T47D (cell line): ENCODE measurements around the gene TUBB1.
A peak's percentile ranks its signal among the peaks of the same experiment; 100 is the strongest.

Source experiments
- DNase-seq, 2 experiments: peaks; one replicate each; pipeline versions ENCODE4 v3.0.0 to v3.0.0-alpha.2; 2011 to 2012; ENCODE audit warnings: low read depth in 1 of 2, low spot score in 1 of 2
- JUND ChIP-seq: IDR thresholded peaks from 2 replicates; pipeline ENCODE4 v1.6.1; 2012; ENCODE audit warnings: low read depth
- in situ Hi-C: cut with HindIII; loops from 2 replicates; pipeline ENCODE4 v1.10.0; 2016; ENCODE audit warnings: low sequenced_read_pairs, low pct_unique_long_range_greater_than_20kb

TUBB1 gene

DNA sequence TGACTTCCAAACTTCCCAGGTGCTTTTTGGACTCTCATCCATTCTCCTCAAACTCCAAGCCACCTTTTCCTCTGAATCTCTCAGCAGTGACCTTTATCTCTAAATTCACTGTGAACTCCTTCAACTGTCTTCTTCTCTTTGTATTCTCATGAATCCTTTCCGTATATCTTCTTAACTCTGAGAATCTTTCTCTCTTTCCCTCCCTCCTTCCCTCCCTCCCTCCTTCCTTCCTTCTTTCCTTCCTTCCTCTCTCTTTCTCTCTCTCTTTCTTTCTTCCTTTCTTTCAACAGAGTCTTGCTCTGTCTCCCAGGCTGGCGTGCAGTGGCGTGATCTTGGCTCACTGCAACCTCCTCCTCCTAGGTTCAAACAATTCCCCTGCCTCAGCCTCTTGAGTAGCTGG, 27.6 kb downstream of the TUBB1 start:
- no peak for DNase-seq
- no peak for TF ChIP-seq JUND
- in situ Hi-C loops, result no loop called here

GRCh38 chr20:59047938-59048680, 28.9 kb downstream of the TUBB1 start:
- DNase-seq, result no peak
- in situ Hi-C loops, result no loop called here
- TF ChIP-seq JUND, result no peak

- DNase-seq, result no peak
- TF ChIP-seq JUND, result no peak
- in situ Hi-C loops, result no loop called here
Measured at GRCh38 chr20:59048681-59049030, 29.4 kb downstream of the TUBB1 start.

- no peak for TF ChIP-seq JUND
- DNase-seq, result no peak
- in situ Hi-C loops, result no loop called here
Measured at GRCh38 chr20:59050437-59050836, 31.2 kb downstream of the TUBB1 start.

DNA sequence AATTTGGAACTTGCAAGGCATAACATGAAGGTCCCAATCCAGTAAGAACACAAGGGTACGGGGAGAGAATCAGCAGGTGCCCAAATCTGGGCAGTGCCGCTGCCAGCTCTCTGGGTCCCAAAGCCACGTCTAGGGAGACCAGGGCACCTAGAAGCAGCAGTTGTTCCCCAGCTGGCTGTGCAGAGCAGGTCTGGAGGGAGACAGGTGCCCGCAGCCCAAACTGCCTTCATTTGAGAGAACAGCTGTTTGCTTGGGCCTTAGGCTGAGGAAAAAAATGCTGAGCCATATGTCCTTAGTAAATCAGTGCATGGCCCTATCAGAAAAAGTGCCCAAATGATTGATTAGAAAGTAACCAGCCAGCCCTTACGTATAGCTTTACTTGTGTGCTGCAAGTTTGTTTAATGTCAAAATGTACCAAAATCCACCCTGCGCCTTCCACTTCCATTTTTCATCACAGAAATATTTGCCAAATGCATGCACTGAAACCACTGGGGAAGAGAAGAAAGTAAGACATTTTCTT, 32.5 kb downstream of the TUBB1 start:
- in situ Hi-C loops, result no loop called here
- DNase-seq, result no peak

GRCh38 chr20:59055302-59055701, 36.1 kb downstream of the TUBB1 start:
- peak in 1 of 2 experiments; percentile 22 for DNase-seq
- in situ Hi-C loops, result no loop called here
- no peak for TF ChIP-seq JUND

More for the DNA sequence above, 32.5 kb downstream of the TUBB1 start:
- no peak for TF ChIP-seq JUND

DNA sequence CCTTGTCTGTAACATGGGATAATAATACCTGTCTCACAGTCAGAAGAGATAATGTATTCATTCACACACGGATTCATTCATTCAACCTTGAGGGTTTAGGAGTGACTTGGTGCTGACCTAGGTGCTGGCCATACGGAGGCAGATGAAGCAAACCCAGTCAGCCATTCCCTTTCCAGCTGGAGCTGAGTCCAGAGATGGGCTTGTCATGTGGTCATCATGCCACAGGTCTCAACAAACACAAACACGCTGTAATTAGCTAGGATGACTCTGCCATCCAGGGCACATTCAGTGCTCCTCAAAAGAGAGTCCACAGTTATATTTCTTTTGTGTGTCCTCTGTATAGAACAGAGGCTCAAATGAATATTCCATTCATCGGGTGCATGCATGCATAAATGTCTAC, 42.9 kb downstream of the TUBB1 start:
- in situ Hi-C loops, result no loop called here
- peak in 1 of 2 experiments; percentile 30 for DNase-seq
- TF ChIP-seq JUND, result no peak

GRCh38 chr20:59063358-59064213, 44.4 kb downstream of the TUBB1 start:
- TF ChIP-seq JUND, result no peak
- peak in 1 of 2 experiments; percentile 32 for DNase-seq
- in situ Hi-C loops, result no loop called here

DNA sequence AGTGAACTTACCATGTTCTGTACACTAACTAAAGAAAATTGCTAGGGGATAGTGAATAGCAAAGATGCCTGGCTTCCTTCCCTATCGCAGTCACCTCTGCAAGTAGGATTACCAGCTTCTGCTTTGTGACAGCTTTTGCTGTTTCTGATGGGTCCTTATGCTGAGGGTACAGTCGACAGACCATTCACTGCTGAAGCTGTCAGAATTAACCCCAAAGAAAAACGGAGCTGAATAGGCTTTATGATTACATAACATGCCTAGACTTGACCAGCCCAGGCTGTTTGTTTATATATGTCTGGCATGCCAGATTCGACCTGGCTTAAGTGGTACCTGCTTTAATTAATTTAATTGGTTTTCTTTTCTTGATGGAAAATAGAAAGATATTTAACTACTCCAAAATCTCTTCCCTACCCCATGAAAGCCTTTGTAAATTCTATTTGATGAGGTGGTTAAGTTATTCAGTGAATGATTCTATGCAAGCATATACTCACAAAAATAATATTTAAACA, 45.0 kb downstream of the TUBB1 start:
- TF ChIP-seq JUND, result no peak
- DNase-seq, result no peak
- in situ Hi-C loops, result no loop called here

GRCh38 chr20:59068534-59068933, 49.3 kb downstream of the TUBB1 start:
- no peak for DNase-seq
- in situ Hi-C loops, result no loop called here
- no peak for TF ChIP-seq JUND

DNA sequence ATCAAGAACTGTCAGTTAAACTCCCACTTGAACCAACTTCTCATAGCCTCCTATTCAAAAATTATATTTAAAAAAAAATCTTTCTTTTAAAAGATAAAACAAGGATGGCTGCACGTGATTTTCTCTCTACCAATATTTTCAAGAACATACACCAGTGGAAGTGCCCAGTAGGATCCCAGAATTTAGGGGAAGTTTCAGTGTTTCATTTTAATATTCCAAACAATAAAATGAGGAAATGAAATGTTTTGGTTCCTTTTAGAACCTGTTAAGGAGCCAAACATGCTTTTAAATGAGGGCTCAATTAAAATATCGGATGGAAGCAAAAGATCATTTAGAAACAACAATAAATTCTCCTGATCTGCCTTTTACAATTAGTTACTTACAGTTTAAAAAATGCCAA, 49.8 kb downstream of the TUBB1 start:
- in situ Hi-C loops, result no loop called here
- no peak for DNase-seq
- TF ChIP-seq JUND, result no peak

GRCh38 chr20:59071216-59071615, 52.0 kb downstream of the TUBB1 start:
- in situ Hi-C loops, result no loop called here
- DNase-seq, result no peak
- no peak for TF ChIP-seq JUND

- in situ Hi-C loops, result no loop called here
- DNase-seq, result no peak
- no peak for TF ChIP-seq JUND
Measured at GRCh38 chr20:59073582-59073981, 54.4 kb downstream of the TUBB1 start.
